GM21717 (cell line): ENCODE data around the gene RSRC1.
"Not testable (repeated sequence)": the region's sequence is repeated elsewhere in the genome, so short reads cannot be mapped to it uniquely, and the experiment has no call there.

Source experiments
- ATAC-seq: cut with Tn5 transposase; IDR thresholded peaks from one replicate; pipeline ENCODE4 v1.9.1; 2021; ENCODE audit warnings: mild to moderate bottlenecking, moderate library complexity; ENCODE audit not compliant: unreplicated experiment

The RSRC1 gene

GRCh38 chr3:158312560-158313141 lies 202.8 kb downstream of the RSRC1 start:
- ATAC-seq, result no peak

DNA sequence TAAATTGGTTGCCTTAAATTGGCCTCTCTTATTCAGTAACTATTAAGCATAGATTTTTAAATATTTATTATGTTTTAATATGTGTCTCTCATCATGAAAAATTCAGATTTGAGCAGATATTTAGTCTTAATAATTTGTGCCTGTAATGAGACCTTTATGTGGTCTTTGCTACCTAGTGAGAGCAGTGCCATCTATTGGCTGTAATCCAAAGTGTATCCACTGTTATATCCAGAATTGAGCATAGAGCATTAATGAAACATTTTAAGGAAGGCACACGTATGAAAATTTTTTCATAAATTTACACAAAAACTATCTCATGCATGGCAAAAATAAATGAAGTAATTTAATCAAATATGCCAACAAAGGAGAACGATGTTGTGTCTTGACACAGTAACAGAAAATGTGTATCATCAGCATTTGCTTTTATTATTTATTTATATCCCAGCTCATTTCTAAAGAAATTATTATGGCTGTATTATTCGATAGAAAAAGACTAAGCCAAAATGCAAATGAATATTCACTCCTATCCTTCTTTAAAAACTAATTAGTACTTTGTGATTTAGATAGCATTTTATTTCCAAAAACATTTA lies 203.5 kb downstream of the RSRC1 start:
- ATAC-seq, result no peak

GRCh38 chr3:158314426-158315357 lies 204.8 kb downstream of the RSRC1 start:
- peak; percentile 76 for ATAC-seq

GRCh38 chr3:158329696-158330441 lies 220.0 kb downstream of the RSRC1 start:
- not testable (repeated sequence) for ATAC-seq

DNA sequence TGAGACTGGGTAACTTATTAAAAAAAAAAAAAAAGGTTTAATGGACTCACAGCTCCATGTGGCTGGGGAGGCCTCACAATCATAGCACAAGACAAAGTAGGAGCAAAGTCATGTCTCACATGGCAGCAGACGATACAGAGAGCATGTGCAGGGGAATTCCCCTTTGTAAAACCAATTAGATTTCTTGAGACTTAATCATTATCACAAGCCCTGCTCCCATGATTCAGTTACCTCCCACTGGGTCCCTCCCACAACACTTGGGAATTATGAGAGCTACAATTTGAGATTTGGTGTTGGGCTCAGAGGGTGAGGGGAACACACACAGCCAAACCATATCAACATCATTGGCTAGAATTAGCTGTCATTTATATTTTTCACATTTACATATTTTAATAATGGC lies 221.0 kb downstream of the RSRC1 start:
- ATAC-seq, result no peak

GRCh38 chr3:158333736-158334135 lies 223.8 kb downstream of the RSRC1 start:
- no peak for ATAC-seq

GRCh38 chr3:158337110-158337509 lies 227.2 kb downstream of the RSRC1 start:
- ATAC-seq, result no peak

DNA sequence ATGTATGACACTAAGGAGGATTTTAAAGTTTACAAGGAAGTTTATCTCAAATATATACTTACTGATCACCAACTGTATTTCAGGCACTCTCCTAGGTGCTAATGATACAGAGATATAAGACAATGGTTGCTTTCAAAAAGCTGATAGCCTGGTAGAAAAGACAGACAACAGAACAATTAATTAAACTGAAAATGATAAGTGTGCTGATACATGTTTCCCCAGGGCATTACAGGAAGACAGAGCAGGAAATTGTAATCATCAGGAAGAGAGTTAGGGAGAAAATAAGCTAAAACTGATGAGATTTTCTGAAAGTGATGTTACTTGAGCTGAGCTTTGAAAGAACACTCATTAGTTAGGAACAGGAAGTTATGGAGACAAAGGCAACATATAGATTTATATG lies 229.7 kb downstream of the RSRC1 start:
- ATAC-seq, result no peak

GRCh38 chr3:158340951-158341350 lies 231.1 kb downstream of the RSRC1 start:
- not testable (repeated sequence) for ATAC-seq

- no peak for ATAC-seq
Measured at GRCh38 chr3:158347966-158348365, 238.1 kb downstream of the RSRC1 start.

- no peak for ATAC-seq
Measured at GRCh38 chr3:158350971-158351370, 241.1 kb downstream of the RSRC1 start.

- ATAC-seq, result peak; percentile 59
Measured at GRCh38 chr3:158352551-158352950, 242.7 kb downstream of the RSRC1 start.

GRCh38 chr3:158354713-158355112 lies 244.8 kb downstream of the RSRC1 start:
- ATAC-seq, result no peak

DNA sequence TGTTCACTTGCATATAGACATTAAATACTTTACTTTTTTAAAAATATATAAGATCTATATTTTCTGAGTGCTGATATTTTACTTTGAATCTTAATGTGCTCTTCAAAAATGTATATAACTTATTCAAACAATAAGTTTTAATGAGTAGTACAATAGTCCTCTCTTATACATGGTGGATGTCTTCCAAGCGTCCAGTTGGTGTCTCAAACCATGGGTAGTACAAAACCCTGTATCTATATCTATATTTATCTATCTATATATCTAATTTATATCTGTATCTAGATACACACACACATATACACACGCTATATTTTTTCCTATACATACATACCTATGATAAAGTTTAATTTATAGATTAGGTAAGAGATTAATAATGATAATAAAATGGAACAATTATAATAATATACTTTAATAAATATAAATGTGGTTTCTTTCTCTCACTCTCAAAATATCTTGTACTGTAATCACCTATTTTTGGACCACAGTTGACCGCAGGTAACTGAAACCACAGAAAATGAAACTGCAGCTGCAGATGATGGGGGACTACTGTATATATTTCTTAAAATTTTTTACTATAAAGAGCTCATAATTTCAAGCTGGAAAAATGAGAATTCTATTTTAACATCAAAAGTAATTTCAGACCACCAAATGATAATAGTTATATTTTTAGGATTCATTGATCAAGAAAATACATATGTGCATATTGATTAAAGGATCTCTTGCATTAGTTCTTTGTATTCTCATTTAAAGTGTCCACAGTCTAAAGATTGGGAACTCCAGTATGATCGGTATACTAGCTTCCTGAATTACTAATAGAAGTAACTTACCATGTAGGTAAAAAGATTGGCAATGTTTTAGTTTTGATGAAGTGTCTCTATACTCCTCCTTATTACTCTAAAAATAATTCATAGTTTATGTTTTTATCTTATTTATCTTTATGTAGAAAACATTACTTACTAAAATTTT lies 246.0 kb downstream of the RSRC1 start:
- peak; percentile 94 for ATAC-seq

GRCh38 chr3:158359339-158359738 lies 249.4 kb downstream of the RSRC1 start:
- ATAC-seq, result no peak

DNA sequence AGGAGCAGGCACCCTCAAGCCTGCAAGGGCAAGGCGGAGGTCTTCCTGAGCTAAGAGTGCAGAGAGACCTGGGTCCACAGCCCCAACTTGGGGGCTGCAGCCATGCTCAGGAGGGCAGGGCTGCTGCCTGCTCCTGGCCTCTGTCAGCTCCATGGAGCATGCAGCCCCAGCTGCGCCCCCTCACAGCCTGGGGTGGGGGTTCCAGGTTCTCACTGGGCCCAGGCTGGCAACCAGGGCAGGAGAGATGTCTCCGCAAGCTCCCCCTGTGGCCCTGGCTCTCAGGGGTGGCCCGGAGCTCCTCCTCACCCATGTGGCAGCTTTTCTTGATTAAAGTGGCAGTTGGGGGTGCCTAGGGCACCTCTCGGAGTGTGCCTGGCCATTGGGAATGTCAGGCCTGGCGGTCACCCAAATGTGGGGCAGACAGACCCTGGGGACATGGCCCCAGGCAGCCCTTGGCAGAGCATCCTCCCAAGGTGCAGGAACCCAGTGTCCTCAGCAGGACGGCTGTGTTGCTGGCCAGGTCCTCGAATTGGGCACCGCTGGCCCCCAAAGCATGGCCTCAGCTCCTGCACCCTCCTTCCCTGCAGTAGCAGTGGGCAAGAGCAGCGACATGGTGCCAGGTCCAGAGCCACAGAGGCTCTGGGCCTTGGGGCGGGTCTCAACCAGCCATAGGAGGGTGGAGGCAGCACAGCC lies 251.0 kb downstream of the RSRC1 start:
- no peak for ATAC-seq

DNA sequence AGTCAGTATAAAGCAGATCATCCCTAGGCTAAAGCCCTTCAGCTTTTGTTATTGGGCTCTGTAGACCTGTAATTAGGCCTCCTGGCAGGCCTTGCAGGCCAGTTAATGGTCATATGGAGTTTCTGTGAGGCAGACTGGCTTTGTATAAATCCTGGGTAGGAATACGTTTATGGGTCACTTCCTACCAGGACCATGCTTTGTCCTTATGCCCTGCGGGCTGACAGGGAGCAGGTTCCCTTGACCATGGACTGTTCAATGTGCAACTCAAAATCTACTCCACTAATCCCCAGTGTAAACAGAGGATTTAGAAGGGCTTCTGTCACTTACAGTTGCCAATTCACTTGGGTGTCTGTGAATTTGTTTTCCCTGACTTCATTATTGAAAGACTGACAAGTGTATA lies 258.4 kb downstream of the RSRC1 start:
- no peak for ATAC-seq

GRCh38 chr3:158369279-158369678 lies 259.4 kb downstream of the RSRC1 start:
- ATAC-seq, result no peak

DNA sequence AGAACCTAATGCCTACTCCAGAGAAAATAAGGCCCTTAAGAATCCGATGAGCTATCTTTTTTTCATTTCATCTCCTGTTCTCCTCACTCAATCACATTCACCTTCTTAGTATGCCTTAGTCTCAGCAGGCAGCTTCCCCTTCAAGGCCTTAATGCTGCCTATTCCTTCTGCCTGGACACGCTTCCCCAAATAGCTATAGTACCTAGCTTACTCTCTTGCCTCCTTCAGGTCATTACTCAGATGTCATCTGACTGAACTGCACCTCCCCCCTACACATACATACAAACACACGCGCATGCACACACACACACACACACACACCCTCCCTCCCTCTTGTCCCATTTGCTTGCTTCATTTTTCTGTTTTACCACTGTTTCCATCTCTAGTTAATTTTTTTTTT lies 269.6 kb downstream of the RSRC1 start:
- ATAC-seq, result no peak
